HK-2 (cell line): ENCODE measurements around the gene DENND1A.

ENCODE experiments used
- DNase-seq: peaks from one replicate; pipeline ENCODE4 v3.0.0-alpha.2; 2018; ENCODE audit not compliant: unreplicated experiment

Gene DENND1A

DNA sequence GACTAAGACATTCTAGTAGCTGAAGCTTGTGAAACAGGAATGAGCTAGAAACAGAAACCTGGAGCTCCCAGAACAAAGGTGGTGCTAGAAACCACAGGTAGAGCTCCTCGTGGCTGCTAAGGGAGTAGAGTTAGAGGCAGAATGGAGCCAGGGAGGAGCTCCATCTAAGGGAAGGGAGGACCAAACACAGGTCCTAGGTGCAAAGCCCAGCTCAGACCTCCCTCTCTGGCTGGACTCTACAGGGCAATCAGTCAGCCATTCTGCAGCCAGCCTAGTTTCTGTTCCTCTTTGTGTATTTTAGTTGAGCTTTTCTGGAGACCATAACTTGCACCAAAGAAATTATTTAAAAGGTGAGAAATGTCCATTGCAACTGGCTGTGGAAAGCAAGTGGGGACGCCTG is 503.5 kb downstream of the DENND1A start:
- no peak for DNase-seq

DNA sequence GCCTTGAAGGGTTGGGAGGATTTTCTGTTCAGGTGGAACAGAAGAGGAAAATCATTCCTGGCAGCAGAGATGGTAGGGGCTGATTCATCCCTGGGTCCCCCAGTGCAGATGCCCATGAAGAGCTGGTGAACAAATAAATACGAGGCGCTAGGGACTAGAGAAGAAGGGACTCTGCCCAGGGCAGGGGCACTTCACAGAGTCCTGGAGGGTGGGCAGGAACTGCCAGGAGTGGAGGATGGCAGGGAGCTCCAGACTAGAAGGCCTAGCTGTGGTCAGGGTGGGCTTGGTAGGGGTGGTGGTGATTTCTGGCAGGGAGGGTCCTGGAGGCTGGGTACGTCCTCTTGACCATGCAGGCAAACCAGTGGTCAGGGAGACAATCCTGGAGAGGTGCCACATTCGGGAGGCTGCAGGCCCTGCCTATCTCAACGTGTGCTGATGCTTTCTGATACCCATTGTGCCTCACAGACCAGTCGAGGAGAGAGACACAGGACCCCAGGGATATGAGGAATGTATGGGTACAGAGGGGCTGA is 504.0 kb downstream of the DENND1A start:
- no peak for DNase-seq

DNA sequence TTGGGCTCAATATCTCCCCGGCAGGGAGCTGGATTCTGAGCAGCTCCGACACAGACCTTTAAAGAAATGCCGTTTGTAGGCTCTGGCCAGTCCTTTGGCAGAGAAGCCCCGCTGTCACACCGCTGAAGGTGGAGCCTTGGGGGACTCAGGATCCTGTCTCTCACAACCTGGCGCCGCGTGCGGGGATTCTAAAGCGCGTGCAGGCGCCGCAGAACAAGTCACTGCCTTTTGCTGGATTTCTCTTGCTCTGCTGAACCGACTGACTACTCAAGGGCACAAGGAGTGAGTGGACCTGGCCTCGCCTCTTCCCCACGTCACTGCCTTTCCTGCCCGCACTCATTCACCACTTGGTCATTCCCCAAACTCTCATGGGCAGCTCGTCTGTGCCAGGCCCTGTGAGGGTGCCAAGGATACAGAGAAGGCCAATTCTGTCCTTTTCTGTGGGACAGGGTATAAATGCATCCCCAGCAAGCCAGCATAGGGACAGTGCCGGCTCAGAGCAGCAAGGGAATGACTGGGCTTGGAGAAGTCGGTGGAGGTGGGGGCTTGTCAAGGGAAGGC is 504.6 kb downstream of the DENND1A start:
- DNase-seq, result no peak

- no peak for DNase-seq
Observed at GRCh38 chr9:123424552-123425225, 505.2 kb downstream of the DENND1A start.

DNA sequence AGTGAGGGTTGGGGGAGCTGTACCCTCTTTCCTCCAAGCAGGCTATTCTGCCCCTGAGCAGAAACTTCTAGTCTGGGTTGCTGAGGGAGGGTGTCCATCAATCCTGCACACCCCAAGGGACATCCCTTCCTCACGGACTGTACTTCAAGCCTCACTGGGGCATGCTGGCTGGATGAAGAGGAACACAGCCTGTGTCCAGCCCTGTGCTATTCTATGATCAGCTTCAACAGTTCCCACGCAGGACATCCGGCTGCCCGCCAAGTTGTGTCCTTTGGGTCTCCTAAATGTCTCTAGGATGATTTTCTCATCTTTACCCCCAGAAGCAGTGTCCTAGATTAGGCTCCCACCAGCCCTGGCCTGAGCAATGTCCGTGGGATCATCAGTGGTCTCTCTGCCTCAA is 505.8 kb downstream of the DENND1A start:
- DNase-seq, result no peak

- DNase-seq, result no peak
Observed at GRCh38 chr9:123423311-123423640, 506.6 kb downstream of the DENND1A start.

GRCh38 chr9:123422635-123423310 is 507.2 kb downstream of the DENND1A start:
- DNase-seq, result no peak

DNA sequence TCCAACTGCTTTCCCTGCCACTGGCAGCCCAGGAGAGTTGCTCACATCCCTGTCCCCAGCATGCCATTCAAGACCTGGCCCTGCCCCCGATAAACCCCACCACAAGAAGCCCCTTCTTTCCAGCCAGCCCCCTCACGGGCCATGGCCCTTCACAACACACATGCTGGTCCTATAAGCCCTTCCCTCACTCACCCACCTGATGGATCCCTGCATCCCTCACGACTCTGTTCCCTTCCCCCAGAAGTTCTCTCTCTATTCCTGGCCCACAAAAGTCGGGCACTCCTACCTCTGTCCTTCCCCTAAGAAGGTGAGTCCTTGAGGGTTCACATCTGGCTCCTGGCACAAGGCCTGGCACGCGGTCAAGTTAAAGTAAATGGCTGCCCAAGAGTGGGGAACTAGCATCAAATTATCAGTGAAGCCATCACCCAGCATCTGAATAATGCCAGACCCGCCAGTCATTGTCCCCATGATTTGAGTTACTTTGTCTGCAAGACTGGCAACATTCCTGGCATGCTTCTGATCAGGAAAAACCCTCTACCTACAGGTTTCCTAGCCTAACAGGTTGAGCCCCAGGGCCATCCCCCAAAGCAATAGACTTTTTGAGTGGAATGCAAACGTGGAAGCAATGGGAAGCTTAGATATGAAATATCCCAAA is 508.0 kb downstream of the DENND1A start:
- DNase-seq, result no peak

DNA sequence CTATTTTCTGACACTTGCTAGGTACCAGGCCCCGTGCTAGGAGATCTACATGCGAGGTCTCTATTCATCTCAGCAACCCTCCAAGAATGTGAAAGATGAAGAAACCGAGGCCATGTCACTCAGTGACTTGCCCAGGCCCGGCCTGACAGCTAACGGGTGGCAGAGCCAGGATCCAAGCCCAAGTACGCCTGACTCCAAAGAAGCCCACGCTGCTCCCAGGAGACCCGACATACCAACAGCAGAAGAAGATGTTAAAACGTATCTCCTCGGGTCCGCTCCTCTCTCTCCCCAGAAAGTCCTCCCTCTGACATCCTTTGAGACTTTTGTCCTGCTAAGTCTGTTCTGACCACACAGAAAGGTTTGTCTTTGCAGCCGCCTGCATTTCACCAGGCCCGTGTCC is 508.7 kb downstream of the DENND1A start:
- DNase-seq, result no peak

GRCh38 chr9:123420592-123421111 is 509.3 kb downstream of the DENND1A start:
- no peak for DNase-seq

DNA sequence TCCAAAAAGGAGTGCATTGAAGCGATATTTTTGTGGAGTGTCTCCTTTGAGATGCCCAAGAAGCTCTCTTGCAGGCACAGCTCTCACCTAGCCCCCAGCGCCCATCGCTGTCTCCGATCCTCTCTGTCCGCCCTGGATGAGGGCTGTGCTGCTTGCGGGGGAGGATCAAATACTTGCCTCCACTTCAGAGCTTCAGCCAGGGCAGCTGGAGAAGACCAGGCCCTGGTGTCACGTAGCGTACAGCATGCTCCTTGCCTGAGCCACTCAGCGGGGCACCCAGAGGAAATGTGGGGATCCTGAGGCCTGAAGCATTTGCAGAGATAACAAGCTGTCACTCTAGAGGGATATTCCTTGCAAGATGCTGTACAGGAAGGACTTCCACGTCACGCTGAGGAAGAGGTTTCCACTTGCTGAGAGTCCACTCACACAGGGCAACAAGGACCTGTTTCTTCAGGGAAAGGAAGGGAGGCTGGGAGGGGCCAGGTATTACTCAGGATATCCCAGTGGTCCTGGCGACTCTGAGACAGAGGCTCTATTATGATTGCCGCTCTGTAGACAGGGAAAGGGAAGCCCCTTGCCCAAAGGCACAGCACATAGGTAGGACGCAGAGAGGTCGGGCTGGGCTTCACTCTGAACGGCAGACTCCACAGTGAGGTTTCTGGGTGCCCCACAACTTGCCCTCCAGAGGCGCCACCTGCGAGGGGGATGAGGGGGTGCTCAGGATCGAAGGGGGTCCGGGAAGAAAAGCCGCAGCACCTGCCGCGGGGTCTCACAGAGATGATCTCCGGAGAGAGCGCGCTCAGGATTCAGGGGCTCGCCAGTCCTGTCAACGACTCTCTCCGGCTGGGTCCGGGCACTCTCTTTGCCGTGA is 510.0 kb downstream of the DENND1A start:
- no peak for DNase-seq

DNA sequence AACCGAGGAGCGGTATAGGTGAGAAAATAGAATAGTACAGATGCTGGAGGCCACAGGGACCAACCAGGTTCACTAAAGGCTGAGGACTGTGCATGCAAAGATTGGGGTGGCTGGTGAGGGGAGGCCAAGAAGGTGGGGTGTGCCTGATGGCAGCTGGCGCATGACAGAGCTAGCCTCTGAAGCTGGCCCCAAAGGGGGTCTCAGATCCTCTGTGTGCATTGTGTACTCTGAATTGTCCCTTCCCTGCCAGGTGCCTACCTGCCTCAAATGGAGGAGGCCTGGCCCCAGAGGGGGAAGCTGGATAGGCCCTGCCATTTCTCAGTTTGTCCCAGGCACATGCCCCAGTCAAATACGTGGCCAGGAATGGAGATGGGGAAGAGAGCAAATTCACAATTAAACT is 510.8 kb downstream of the DENND1A start:
- no peak for DNase-seq

GRCh38 chr9:123418506-123418905 is 511.4 kb downstream of the DENND1A start:
- DNase-seq, result no peak

GRCh38 chr9:123418052-123418430 is 511.9 kb downstream of the DENND1A start:
- no peak for DNase-seq

DNA sequence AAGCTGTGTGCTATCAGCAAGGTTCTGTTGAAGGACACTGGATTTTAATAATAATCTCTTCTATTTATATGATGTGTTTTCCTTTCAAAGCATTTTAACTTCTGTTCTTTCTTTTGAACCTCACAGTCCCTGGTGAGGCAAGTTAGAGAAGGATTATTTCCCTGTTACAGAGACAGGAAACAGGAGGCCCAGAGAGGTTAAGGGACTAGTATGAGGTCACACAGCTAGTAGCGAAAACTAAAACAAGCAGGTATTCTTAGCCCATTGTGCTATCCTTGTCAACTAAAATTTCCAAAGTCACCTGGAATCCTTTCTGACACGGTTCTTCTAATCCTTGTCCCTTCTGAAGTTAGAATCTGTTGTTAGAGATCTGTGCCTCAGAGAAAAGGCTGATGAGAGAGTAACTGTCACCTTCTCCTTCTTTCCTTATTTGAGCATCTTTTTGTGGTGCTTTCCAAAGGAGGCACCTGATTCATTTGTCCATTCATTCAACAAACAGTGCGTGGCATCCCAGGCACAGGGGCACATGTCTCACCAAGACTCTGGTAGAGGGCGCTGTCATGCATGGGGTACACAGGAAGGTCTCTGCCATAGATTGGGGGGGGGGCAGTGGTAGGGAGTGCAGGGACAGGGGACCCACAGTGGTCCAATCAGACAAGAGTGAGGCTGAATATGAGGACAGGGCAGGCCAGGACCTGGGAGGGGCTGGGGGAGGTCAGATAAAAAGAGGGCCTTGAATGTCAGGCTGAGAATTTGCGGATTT is 512.5 kb downstream of the DENND1A start:
- no peak for DNase-seq

DNA sequence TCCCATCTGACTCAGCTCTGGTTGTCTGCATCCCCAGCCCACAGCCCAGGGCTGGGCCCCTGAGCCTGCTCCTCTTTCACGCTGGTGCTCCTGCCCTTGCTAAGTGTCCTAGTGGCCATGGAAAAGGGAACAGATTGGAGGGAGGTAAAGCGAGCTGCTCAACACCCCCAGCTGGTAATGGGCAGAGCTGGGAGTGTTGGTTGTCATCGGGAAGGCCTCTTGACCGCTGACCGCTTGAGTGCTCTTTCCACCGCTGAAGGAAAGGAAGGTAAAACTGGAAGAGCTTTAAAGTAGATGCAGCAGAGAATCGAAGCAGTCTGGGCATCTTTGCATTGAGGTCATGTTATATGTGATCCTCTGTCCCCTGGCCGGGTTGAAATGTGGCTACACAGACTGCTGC is 513.8 kb downstream of the DENND1A start:
- DNase-seq, result no peak

DNA sequence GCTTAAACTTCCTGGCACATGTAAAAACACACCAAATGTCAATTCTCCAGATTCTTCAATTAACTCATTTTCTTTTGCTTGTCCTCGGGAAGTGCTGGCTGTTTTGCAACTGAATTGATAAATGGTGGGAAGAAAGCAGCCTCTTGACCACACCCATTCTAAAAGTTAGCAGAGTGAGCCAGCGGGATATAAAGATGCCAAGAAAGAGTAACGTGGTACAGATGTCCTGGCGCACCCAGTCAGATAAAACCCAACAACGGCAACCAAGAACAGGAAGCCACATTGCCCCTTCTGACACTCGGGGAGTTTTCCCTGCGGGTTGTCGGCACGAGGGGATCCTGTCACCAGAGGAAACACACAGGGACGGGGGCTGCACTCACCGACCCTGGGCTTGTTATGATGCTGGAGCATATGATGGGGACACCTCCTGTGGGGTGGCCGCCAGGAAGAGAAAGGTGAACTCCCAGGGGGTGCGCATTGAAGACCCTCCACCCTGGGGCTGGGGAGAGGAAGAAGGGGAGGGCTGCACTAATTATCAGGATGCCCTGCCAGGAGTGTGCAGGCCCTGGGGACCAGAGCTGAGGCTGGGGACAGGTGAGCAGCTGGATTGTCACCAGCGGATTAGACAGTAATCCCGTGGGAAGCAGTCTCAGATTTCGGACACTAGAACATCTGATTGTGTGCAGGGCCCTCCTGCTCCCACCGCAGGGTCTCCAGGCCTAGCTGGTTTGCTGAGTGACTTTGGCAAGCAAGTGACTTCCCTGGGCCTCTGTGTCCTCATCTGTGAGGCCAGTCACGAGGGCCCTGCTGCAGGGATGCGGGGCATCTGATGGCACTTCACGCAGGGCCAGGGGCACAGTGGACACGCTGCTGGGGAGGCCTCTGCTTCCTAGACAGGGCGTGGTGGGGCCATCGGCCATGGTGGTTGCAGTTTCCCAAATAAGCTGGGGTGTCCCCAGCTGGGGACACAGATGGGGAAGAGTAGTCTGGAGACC is 514.7 kb downstream of the DENND1A start:
- DNase-seq, result no peak

GRCh38 chr9:123414204-123414603 is 515.7 kb downstream of the DENND1A start:
- DNase-seq, result no peak

- no peak for DNase-seq
Observed at GRCh38 chr9:123412171-123412820, 517.6 kb downstream of the DENND1A start.
